Measurements from ENCODE around the gene GPC6. TPM values are rescaled to one million over a fixed set of nuclear protein-coding genes. Genes with fewer than 3 reads are reported as not detected.

GPC6 gene
- total and polyA plus RNA-seq, 4 donors, result 5.9 to 29.1 (median 18.2) TPM

- no peak for TF ChIP-seq CTCF (IDR thresholded peaks at IDR 0.05; ENCODE audit: low read depth, low read length, missing input control)
Observed at GRCh38 chr13:93758575-93758974, 532.0 kb downstream of the GPC6 start (continued).

DNA sequence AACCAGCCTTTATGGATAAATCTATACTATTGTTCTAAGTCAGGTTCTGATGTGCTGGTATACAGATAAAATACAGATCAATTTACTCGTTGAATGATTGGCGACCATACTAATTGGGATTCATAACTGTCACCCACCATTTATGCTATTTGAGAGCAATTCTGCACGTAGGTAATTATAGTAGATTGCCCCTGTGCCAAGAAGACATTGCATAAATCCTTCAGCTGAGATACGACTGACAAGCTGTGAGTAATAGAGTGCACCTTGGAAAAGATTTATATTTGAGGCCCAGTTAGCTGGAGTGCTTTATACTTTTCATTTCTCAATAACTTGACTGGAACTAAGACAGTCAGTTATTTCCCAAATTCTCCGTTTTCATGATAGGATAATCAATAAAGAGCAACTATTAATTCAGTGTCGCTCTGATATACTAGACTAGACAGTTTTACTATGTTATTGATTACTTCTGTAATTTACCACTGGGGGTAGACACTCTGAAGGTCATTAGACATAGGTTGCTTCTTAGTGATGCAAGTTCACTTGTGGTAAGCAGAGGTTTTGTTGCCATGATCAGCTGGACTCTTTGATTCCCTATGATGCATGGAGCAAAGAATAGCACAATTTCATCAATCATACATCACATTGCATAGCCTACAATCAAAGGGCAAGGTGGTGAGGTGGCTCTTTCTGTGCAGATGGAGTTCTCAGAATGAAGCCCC is 536.3 kb downstream of the GPC6 start:
- Histone ChIP-seq H3K27me3 (ENCODE audit: control insufficient read depth in 4 of 4, insufficient read depth in 4 of 4, low read length in 3 of 4) (no peaks in the 10 kb centered on the region), H3K4me1 (ENCODE audit: control insufficient read depth in 4 of 4, insufficient read depth in 4 of 4, low read length in 3 of 4) (peaks cover 3 to 8% (median 6%) of the 10 kb centered on the region in 4 donors), H3K9me3 (ENCODE audit: control insufficient read depth in 4 of 4, low read length in 3 of 4) (no peaks in the 10 kb centered on the region), H3K27ac (ENCODE audit: low read depth in 1 of 2, low read length in 2 of 2) (no peak overlapping the region), H3K9ac (ENCODE audit: low read depth in 1 of 2, low read length in 2 of 2) (no peak overlapping the region), H3K4me3 (ENCODE audit: low read depth in 1 of 3, low read length in 3 of 3) (no peak overlapping the region), H3K36me3 (ENCODE audit: control insufficient read depth in 4 of 4, insufficient read depth in 3 of 4, low read depth in 1 of 4, low read length in 3 of 4) (no peaks in the 10 kb centered on the region)
- TF ChIP-seq ZBTB33 (IDR thresholded peaks at IDR 0.05) (no peak), RAD21 (IDR thresholded peaks at IDR 0.05) (no peak), JUND (IDR thresholded peaks at IDR 0.05) (no peak), FOXA2 (IDR thresholded peaks at IDR 0.05) (no peak), EGR1 (IDR thresholded peaks at IDR 0.05; ENCODE audit: low read depth in 2 of 2) (no peak), CTCF (IDR thresholded peaks at IDR 0.05; ENCODE audit: low read depth, low read length, missing input control) (no peak), YY1 (IDR thresholded peaks at IDR 0.05) (no peak), HNF4G (IDR thresholded peaks at IDR 0.05) (no peak), TAF1 (conservative IDR thresholded peaks at IDR 0.05) (no peak), SP1 (IDR thresholded peaks at IDR 0.05) (no peak), FOXA1 (IDR thresholded peaks at IDR 0.05) (no peak), HNF4A (conservative IDR thresholded peaks at IDR 0.05) (no peak)
- TF ChIP-seq, protein P1, sequence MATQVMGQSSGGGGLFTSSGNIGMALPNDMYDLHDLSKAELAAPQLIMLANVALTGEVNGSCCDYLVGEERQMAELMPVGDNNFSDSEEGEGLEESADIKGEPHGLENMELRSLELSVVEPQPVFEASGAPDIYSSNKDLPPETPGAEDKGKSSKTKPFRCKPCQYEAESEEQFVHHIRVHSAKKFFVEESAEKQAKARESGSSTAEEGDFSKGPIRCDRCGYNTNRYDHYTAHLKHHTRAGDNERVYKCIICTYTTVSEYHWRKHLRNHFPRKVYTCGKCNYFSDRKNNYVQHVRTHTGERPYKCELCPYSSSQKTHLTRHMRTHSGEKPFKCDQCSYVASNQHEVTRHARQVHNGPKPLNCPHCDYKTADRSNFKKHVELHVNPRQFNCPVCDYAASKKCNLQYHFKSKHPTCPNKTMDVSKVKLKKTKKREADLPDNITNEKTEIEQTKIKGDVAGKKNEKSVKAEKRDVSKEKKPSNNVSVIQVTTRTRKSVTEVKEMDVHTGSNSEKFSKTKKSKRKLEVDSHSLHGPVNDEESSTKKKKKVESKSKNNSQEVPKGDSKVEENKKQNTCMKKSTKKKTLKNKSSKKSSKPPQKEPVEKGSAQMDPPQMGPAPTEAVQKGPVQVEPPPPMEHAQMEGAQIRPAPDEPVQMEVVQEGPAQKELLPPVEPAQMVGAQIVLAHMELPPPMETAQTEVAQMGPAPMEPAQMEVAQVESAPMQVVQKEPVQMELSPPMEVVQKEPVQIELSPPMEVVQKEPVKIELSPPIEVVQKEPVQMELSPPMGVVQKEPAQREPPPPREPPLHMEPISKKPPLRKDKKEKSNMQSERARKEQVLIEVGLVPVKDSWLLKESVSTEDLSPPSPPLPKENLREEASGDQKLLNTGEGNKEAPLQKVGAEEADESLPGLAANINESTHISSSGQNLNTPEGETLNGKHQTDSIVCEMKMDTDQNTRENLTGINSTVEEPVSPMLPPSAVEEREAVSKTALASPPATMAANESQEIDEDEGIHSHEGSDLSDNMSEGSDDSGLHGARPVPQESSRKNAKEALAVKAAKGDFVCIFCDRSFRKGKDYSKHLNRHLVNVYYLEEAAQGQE (IDR thresholded peaks at IDR 0.05), result no peak
- TF ChIP-seq, protein P2, sequence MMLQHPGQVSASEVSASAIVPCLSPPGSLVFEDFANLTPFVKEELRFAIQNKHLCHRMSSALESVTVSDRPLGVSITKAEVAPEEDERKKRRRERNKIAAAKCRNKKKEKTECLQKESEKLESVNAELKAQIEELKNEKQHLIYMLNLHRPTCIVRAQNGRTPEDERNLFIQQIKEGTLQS (IDR thresholded peaks at IDR 0.05), result no peak
- TF ChIP-seq, protein P3, sequence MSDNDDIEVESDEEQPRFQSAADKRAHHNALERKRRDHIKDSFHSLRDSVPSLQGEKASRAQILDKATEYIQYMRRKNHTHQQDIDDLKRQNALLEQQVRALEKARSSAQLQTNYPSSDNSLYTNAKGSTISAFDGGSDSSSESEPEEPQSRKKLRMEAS (IDR thresholded peaks at IDR 0.05), result no peak
- DNase-seq (ENCODE audit: low spot score), result no peak
- 92% methylated on average over 6 of the region's 6 CpGs for WGBS

Measured in liver (tissue), 9 donors.